GM20431 (cell line): ENCODE results near the gene RPUSD2.

Experiments
- in situ Hi-C: fragments of 300-500 bp; cut with MseI, MboI; formaldehyde crosslinking; loops from one replicate; pipeline ENCODE4 v1.15.0; 2020; ENCODE audit warnings: low sequenced_read_pairs; ENCODE audit not compliant: unreplicated experiment

Gene RPUSD2, protein sequence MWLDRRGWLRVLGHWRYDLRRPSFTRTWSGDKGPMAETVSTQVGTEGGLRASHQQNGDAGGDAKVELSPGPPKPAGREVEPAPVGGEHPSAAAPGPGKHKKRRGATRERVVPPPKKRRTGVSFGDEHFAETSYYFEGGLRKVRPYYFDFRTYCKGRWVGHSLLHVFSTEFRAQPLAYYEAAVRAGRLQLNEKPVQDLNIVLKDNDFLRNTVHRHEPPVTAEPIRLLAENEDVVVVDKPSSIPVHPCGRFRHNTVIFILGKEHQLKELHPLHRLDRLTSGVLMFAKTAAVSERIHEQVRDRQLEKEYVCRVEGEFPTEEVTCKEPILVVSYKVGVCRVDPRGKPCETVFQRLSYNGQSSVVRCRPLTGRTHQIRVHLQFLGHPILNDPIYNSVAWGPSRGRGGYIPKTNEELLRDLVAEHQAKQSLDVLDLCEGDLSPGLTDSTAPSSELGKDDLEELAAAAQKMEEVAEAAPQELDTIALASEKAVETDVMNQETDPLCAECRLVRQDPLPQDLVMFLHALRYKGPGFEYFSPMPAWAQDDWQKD

DNA sequence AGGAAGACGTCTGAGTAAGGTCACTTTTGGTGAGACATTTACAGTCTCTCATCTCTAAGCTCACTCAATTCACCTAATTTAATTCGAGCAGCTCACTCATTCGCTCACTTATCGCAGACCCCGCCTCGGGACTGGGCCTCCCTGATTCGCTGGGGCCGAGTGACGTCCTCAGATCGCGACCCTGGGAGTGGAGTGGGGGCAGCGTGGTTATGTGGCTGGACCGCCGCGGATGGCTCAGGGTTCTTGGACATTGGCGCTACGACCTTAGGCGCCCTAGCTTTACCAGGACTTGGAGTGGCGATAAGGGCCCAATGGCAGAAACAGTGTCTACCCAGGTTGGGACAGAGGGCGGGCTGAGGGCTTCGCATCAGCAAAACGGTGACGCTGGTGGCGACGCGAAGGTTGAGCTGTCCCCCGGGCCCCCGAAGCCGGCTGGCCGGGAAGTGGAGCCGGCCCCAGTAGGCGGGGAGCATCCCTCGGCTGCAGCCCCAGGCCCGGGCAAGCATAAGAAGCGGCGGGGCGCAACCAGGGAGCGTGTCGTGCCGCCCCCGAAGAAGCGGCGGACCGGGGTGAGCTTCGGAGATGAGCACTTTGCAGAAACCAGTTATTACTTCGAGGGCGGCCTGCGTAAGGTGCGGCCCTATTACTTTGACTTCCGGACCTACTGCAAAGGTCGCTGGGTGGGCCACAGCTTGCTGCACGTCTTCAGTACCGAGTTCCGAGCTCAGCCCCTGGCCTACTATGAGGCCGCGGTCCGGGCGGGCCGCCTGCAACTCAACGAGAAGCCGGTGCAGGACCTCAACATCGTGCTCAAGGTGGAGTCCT lies at the start of gene RPUSD2:
RPUSD2 (plus strand) TSS at position 171 of the 825 bp plus-strand sequence; CDS start at position 210, 39 bp downstream.
- in situ Hi-C loops, result no loop called here

DNA sequence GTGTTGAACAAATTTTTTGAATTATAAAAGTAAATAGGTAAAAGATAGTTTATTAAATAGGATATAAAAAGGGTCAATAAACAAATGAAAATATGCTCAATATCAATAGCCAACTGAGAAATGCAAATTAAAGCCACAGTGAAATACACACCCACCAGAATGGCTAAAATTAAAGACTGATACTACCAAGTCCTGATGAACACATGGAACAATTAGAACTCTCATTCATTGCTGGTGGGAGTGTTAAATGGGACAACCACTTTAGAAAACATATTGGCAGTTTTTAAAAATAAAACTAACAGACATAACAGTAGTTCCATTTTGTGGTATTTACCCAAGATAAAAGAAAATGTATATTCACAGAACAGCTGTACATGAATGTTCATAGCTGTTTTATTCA lies 45.5 kb upstream of the RPUSD2 start:
- in situ Hi-C loops, result no loop called here

DNA sequence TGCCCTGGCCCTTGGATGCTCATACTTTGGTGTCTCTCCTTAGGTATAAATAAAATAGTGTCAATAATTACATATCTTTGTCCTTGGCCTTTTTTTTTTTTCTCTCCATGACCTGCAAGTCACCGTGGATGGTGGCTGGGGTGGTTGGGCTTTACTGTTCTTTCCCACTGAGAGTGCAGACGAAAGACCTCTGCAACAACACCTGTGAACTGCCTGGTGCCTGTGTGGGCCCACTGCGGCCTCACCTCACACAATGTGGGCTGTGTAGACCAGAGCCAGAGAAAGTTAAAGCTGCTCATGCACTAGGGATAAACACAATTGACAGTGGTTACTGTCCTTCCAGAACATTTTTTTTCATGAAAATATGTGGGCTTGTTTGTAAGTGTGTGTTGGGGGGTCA lies 43.2 kb upstream of the RPUSD2 start:
- in situ Hi-C loops, result no loop called here

DNA sequence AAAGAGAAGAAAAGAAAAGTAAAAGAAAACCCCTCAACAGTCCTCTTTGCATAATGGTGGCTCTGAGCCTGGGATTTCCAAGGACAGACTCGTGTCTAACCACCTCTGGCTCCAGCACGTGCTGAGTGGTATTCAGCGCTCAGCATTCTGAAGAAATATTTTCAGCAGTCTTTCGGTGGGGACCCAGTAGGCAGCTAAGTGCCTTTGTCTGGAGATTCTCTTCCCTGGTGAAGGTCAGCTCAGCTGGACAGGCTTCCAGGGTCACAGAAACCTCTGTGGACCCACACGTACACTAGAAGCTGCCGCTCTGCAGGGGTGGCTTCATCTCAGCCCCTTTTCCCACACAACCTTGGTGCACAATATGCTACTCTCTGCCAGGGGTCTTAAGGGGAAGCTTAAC lies 40.3 kb upstream of the RPUSD2 start:
- in situ Hi-C loops, result no loop called here

DNA sequence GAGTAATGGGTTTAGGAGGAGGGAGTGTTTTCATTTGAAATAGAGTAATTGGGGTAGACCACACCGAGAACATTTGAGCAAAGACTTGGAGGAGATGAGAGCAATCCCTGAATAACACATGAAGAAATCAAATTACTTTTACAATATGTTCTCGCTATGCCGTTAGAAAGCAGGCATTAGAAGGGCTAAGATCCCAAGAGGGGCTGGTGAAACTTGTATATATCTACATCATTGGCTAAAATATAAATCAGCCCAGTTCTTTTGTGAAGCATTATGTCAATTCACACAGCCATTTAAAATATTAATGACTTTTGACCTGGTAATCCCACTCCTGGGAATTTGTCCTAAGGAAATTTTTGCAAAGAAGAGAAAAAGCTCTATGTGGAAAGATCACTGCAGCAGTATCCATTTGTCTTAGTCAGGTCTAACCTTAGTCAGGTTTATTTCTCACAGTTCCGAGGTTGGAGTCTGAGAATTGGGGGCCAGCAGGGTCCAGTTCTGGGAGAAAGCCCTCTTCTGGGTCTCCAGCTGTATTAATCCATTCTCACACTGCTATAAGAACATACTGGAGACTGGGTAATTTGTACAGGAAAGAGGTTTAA lies 35.2 kb upstream of the RPUSD2 start:
- in situ Hi-C loops, result no loop called here

DNA sequence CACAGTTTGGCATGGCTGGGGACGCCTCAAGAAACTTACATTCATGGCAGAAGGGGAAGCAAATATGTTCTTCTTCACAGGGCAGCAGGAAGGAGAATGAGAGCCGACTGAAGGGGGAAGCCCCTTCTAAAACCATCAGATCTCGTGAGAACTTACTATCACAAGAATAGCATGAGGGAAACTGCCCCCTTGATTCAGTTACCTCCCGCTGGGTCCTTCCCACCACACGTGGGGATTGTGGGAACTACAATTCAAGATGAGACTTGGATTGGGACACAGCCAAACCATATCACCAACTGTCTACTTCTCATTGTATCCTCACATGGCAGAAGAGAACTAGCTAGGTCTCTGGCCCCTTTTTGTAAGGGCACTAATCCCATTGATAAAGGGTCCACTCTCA lies 34.7 kb upstream of the RPUSD2 start:
- in situ Hi-C loops, result no loop called here

DNA sequence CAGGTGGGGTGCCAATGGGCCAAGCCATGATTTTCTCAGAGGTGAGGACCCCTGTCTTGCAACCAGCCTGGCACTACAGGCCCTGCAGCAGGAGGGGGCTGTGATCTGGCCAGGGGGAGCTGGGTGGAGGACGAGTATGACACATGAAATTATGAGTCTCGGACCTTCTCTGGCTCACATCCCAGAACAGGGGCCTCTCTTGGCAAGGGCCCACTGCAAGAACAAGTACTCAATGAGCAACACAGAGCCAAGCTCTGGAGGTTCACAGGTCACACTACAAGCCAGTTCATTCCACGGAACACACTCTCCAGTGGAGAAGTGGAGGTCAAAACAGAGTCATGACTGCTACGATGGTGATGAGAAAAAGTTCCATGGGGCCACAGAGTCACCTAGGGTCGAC lies 32.6 kb upstream of the RPUSD2 start:
- in situ Hi-C loops, result no loop called here

DNA sequence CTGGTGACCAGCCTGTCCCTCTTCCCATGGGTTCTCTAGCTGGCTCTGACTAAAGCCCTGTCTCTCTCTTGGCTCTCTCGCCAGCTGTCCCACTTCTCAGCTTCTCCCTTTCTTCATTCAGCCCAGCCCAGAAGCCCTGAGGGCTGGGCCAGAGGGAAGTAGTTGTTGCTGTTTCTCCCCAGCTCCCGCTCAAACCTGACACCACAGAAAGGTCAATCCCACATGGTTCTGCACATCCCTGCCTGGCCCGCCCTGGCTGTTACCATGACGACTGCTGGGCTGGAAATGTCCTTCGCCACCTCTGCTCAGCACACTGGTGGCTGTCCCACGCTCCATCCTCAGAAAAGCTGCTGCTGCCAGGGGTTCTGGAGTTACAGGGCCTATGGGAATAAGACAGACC lies 30.1 kb upstream of the RPUSD2 start:
- in situ Hi-C loops, result no loop called here

DNA sequence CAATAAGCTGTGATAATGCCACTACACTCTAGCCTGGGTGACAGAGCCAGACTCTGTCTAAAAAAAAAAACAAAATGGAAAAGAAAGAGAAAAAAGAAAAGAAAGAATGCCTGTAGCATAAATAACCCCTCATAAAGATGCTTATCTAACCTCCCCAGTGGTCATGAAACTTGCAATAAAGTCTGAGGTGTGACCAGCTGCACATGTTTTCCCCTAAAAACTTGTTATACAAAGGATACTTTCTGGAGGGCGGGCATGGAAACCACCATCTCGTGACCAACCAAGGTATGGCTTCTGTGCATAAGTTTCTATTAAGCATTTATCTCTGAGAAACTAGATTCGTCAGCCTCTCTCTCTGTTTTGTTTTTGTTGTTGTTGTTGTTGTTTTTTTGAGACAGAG lies 26.0 kb upstream of the RPUSD2 start:
- in situ Hi-C loops, result no loop called here

DNA sequence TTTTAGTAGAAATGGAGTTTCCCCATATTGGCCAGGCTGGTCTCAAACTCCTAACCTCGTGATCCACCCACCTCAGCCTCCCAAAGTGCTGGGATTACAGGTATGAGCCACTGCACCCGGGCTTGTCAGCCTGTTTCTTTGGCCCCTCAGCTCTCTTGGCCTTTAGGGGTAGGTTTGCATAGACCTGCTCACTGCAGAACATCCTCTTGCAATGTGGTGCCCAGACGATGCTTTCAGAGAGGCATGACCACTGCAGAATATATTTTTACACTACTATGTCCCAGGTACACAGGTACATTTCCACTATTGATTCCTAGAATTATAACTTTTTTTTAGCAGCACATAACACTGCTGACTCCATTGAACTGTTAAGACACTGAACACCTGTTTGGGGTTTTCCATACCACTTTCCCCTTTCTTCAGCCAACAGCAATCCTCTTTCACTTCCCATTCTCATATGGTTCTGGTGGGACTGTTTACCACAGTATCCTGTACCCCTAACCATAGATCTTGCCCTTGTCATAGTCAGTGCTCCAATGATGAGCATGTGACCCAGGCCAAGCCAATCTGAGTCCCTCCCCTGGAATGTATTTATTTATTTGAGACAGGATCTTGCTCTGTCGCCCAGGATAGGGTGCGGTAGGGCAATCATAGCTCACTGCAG lies 25.3 kb upstream of the RPUSD2 start:
- in situ Hi-C loops, result no loop called here

DNA sequence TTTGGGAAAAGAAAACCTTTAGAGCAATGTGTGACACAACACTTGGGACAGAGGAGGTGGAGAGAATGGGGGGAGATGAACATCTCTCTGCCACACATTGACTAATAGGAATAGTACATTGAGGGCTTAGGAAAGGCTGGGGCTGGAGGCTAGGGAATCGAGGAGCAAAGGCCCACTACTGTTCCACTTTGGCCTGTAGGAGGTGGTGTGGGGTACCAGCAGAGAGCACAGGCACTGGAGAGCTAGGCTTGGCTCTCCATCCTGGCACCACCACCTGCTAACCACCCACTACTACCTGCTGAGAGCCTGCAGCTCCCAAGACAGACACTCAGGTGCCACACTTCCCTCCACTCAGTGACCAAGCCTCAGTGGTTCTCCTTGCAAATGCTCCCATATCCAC lies 23.6 kb upstream of the RPUSD2 start:
- in situ Hi-C loops, result no loop called here

DNA sequence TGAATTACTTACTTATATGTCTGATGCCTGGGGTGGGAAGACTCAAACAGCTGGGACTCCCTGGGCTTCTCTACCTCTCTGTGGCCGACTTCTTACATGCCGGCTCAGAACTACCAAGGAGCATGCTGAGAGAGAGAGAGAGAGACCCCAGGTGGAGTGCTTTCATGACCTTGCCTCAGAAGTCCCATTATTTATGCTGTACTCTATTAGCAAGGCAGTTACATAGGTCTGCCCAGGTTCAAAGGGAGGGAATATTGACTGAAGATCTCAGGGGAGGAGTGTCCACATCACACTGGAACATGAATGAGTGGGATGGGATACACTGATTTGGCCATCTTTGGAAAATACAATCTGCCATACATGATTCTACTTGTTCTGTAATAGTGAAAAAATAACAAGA lies 20.5 kb upstream of the RPUSD2 start:
- in situ Hi-C loops, result no loop called here

DNA sequence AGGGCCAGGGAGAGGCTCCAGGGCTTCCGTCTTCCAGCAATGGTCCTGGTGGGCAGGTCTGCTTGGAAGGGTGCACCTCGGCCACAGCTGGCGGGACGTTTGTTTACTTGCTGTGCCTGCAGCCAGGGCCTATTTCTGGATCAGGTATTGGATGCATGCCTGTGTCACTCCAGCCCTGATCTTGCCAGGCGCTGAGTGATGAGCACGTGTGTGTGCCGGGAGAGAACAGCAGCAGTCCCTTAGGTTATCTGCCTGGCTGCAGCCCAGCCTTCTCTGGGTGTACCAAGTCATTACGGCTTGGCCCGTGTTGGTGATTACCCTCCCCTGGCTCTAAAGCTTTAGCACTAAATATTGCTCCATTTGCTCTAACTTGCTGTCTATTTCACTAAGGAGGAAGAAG lies 19.2 kb upstream of the RPUSD2 start:
- in situ Hi-C loops, result no loop called here

DNA sequence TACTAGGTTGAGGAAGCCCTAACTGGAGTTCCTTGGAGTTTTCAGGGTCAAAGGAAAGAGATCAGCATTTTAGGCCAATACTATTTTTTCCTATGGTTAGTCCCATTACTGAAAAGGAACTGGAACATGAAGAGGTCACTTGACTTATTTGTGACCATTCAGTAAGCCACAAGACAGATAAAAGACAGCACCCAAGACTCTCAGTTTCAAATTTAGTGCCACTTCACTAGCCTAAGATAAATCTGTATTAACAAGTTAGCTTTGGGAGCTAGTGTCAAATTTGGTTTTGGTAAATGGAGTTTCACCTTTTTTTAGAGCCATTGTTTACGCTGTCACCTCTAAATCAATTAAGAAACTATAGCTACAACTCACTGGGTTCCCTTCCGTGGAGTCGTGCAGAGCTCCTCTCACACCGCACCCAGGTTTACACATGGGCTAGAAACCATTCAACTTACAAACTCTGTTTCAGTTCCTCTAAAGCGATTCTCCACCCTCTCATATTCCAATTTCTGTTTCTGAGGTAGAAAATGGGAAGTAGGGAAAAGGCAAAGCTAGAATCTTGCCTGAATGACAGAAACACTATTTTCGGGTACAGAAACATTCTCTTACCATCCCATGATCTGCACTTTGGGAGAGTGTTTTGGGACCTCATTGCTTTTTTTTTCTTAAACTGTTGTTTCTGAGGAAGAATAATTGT lies 18.6 kb upstream of the RPUSD2 start:
- in situ Hi-C loops, result no loop called here

DNA sequence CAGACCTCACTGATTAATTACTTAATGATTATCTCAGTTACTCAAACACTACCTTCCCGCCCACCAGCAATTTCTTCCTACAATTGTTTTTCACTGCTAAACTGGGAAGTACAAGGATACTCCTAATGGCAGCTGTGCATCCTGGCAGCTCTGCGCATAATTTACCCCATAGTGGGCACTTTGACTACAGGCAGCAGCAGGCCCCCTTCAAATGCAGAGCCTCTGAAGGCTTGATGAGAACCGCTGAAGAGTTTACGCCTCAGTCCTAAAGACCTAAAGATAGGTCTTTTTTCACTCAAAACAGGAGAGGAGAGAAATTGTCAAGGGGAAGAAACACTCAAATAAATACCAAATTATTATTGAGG lies 15.0 kb upstream of the RPUSD2 start:
- in situ Hi-C loops, result no loop called here

DNA sequence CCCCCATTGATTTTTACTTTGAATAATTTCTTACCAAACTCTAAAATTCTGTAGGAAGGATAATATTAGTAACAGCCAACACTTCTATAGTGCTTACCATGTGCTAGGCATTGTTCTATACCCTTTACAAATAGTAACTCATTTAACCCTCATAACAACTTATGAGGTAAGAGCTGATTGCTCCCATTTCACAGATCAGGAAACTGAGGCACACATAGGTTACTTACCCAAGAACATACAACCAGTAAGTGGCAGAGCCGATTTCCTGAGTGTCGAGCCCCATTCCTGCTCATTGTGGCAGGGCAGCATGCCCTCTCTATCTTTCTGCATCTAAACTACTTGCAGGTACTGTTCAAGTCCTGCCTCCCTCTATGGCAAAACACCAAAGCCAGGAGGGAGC lies 13.2 kb upstream of the RPUSD2 start:
- in situ Hi-C loops, result no loop called here

DNA sequence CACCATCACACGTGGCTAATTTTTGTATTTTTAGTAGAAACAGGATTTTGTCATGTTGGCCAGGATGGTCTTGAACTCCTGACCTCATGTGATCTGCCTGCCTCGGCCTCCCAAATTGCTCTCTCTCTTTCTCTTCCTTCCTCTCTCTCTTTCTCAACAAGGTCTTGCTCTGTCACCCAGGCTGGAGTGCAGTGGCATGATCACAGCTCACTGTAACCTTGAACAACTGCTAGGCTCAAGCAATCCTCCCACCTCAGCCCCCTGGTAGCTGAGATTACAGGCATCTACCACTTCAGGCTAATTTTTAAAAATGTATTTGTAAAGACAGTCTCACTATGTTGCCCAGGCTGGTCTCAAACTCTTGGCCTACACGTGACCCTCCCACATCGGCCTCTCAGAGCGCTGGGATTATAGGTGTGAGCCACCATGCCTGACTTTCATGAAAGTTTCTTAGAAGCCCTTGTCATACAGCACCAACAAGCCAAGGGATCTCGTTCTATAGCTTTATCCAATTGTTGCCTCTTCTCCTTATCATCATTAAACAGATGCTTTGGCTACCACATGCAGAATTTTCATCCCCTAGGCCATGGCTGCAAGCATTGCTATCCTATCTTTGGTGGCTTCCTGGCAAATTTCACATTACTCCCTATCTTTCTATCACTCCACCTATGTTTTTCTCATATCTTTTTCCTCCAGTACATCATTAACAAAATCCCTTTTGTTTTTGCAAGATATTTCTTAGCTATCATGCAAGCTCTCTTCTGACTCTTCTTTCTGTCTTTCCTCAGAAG lies 10.0 kb upstream of the RPUSD2 start:
- in situ Hi-C loops, result no loop called here

DNA sequence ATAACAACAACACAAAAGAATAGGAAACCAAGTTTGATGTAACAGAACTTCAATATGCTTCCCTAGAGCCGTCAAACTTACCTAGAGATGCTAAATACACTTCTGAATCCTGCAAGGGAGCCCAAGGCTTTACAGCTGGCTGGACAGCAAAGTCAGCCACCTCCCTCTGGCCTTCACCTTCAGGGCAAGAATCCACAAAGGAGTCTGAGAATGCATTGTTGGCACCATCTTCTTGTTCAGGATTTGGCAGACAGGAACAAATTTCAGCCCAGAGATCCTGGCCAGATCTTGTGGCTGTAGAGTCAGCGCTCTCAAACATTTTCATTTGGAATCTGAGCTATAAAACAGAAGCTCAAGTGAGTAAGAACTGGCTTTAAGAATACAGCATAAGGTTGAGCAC lies 6.4 kb upstream of the RPUSD2 start:
- in situ Hi-C loops, result no loop called here

DNA sequence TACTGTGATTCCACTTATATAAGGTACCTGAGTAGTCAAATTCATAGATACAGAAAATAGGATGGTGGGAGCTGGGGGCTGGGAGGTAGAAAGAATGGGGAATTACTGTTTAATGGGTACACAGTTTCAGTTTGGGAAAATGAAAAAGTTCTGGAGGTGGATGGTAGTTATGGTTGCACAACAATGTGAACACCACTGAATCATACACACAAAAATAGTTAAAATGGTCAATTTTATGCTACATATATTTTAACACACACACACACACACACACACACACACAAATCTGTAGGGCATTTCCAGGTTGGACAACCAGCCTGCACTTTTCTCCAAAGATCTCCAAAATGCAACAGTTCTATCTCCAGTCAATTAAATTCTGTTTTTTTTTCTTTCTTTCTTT lies 5.7 kb upstream of the RPUSD2 start:
- in situ Hi-C loops, result no loop called here
